Osteoblast (primary cell): ENCODE data around the gene HYCC1. TPM values are rescaled to one million over a fixed set of nuclear protein-coding genes. Genes with fewer than 3 reads are reported as not detected.

Experiments
- DNase-seq: peaks from one replicate; pipeline ENCODE4 v3.0.0; 2011; ENCODE audit warnings: low spot score, mixed read lengths; ENCODE audit not compliant: insufficient read length; ENCODE audit errors: missing footprints
- H2AFZ ChIP-seq: 2 replicates; pipeline ENCODE4 v1.6.0; 2011; ENCODE audit warnings: mild to moderate bottlenecking, low read length
- H3K27ac ChIP-seq: 2 replicates; pipeline ENCODE4 v1.5.1; 2011; ENCODE audit warnings: mild to moderate bottlenecking, low read depth, low read length, moderate library complexity
- H3K27me3 ChIP-seq: 2 replicates; pipeline ENCODE4 v1.6.0; 2012; ENCODE audit warnings: mild to moderate bottlenecking, control low read depth, inconsistent platforms, low read length, moderate library complexity; ENCODE audit not compliant: insufficient read depth
- H3K36me3 ChIP-seq: 2 replicates; pipeline ENCODE4 v1.5.1; 2011; ENCODE audit warnings: mild to moderate bottlenecking, low read length, control low read depth, moderate library complexity; ENCODE audit not compliant: insufficient read depth
- H3K4me1 ChIP-seq: 2 replicates; pipeline ENCODE4 v1.5.1; 2011; ENCODE audit warnings: mild to moderate bottlenecking, low read length, control low read depth, moderate library complexity; ENCODE audit not compliant: insufficient read depth
- H3K4me2 ChIP-seq: 2 replicates; pipeline ENCODE4 v1.6.0; 2011; ENCODE audit warnings: mild to moderate bottlenecking, low read length; ENCODE audit not compliant: insufficient read depth
- H3K4me3 ChIP-seq: fragments of 200-600 bp; sonication (generic); 3 replicates; pipeline ENCODE4 v1.5.1; 2012; ENCODE audit warnings: mild to moderate bottlenecking, low read length, inconsistent platforms; ENCODE audit not compliant: insufficient read depth
- H3K79me2 ChIP-seq: 2 replicates; pipeline ENCODE4 v1.6.0; 2012; ENCODE audit warnings: mild to moderate bottlenecking, low read length, control low read depth, inconsistent platforms; ENCODE audit not compliant: insufficient read depth
- H3K9me3 ChIP-seq: 2 replicates; pipeline ENCODE4 v1.5.1; 2011; ENCODE audit warnings: low read depth, low read length, control low read depth
- H4K20me1 ChIP-seq: 2 replicates; pipeline ENCODE4 v1.6.0; 2012; ENCODE audit warnings: mild to moderate bottlenecking, low read length, control low read depth; ENCODE audit not compliant: insufficient read depth
- CTCF ChIP-seq: IDR thresholded peaks from 2 replicates; pipeline ENCODE4 v1.5.1; 2011; ENCODE audit warnings: mild to moderate bottlenecking, low read depth, low read length, moderate library complexity; ENCODE audit errors: extremely low read depth
- total RNA-seq: library from RNA; depleted of rRNA; stranded (reverse); fragments of >200 nt; gene quantifications from 2 replicates; pipeline ENCODE4 v1.2.3, GENCODE V29; 2012

HYCC1 gene
- total RNA-seq, 1 donor = 121 TPM

GRCh38 chr7:22989643-22990587 lies 24.0 kb downstream of the HYCC1 start:
- no peak for DNase-seq
- H3K4me3 ChIP-seq = no peak overlapping the region
- no peak overlapping the region for H2AFZ ChIP-seq
- peaks cover 14% of the 10 kb centered on the region for H3K36me3 ChIP-seq
- H3K79me2 ChIP-seq = peaks cover 87% of the 10 kb centered on the region
- no peaks in the 10 kb centered on the region for H3K27me3 ChIP-seq
- no peak for TF ChIP-seq CTCF
- H4K20me1 ChIP-seq = peaks cover 14% of the 10 kb centered on the region
- H3K9me3 ChIP-seq = no peaks in the 10 kb centered on the region
- H3K4me2 ChIP-seq = peak overlapping the region; percentile 12
- H3K4me1 ChIP-seq = peaks cover 15% of the 10 kb centered on the region
- peak overlapping the region; percentile 56 for H3K27ac ChIP-seq

GRCh38 chr7:22985436-22985835 lies 28.5 kb downstream of the HYCC1 start:
- no peak for DNase-seq
- H3K4me2 ChIP-seq = no peak overlapping the region
- peaks cover 13% of the 10 kb centered on the region for H3K4me1 ChIP-seq
- no peak overlapping the region for H3K4me3 ChIP-seq
- no peak for TF ChIP-seq CTCF
- no peaks in the 10 kb centered on the region for H3K9me3 ChIP-seq
- H3K27ac ChIP-seq = no peak overlapping the region
- peaks cover 71% of the 10 kb centered on the region for H3K79me2 ChIP-seq
- H3K27me3 ChIP-seq = no peaks in the 10 kb centered on the region
- peaks cover 10% of the 10 kb centered on the region for H4K20me1 ChIP-seq
- no peak overlapping the region for H2AFZ ChIP-seq
- peaks cover 14% of the 10 kb centered on the region for H3K36me3 ChIP-seq

GRCh38 chr7:22983257-22983855 lies 30.6 kb downstream of the HYCC1 start:
- H4K20me1 ChIP-seq = peaks cover under 1% of the 10 kb centered on the region
- H3K4me3 ChIP-seq = no peak overlapping the region
- peaks cover 22% of the 10 kb centered on the region for H3K4me1 ChIP-seq
- H3K36me3 ChIP-seq = peaks cover 3% of the 10 kb centered on the region
- H3K27me3 ChIP-seq = no peaks in the 10 kb centered on the region
- H2AFZ ChIP-seq = no peak overlapping the region
- TF ChIP-seq CTCF = no peak
- no peak for DNase-seq
- H3K27ac ChIP-seq = peak overlapping the region; percentile 36
- peaks cover 68% of the 10 kb centered on the region for H3K79me2 ChIP-seq
- H3K9me3 ChIP-seq = no peaks in the 10 kb centered on the region
- no peak overlapping the region for H3K4me2 ChIP-seq

GRCh38 chr7:22980422-22980821 lies 33.5 kb downstream of the HYCC1 start:
- Histone ChIP-seq H3K4me1 (peaks cover 26% of the 10 kb centered on the region), H3K4me2 (peak overlapping the region; percentile 43), H3K9me3 (no peaks in the 10 kb centered on the region), H2AFZ (no peak overlapping the region), H3K79me2 (peaks cover 48% of the 10 kb centered on the region), H4K20me1 (no peaks in the 10 kb centered on the region), H3K4me3 (no peak overlapping the region), H3K36me3 (peaks cover 27% of the 10 kb centered on the region), H3K27me3 (no peaks in the 10 kb centered on the region), H3K27ac (peak overlapping the region; percentile 87)
- no peak for TF ChIP-seq CTCF
- DNase-seq = peak; percentile 88
